ENCODE data around the gene LAMB3. TPM values are rescaled to one million over a fixed set of nuclear protein-coding genes. Genes with fewer than 3 reads are reported as not detected.
A peak's percentile ranks its signal among the peaks of the same experiment; 100 is the strongest.

Gene LAMB3
- total and polyA plus RNA-seq, 2 donors (not counting 1 experiment from before 2014, with no cell fraction given) = 0.33 to 0.37 TPM

GRCh38 chr1:209577346-209577745 is 74.9 kb downstream of the LAMB3 start:
- Histone ChIP-seq H3K9me3 (ENCODE audit: control extremely low read depth in 1 of 3, control insufficient read depth in 2 of 3, insufficient read depth in 1 of 3, low read length in 2 of 3) (no peaks in the 10 kb centered on the region), H3K36me3 (replicated peaks in 1 of 2; ENCODE audit: control extremely low read depth in 1 of 2, control insufficient read depth in 1 of 2, extremely low read depth in 1 of 2, insufficient read depth in 2 of 2, low read length in 1 of 2) (no peaks in the 10 kb centered on the region), H3K79me2 (ENCODE audit: control insufficient read depth, insufficient read depth, low read length) (no peaks in the 10 kb centered on the region), H3K4me1 (ENCODE audit: control insufficient read depth in 2 of 2, insufficient read depth in 2 of 2, low read length in 2 of 2) (no peaks in the 10 kb centered on the region), H4K20me1 (ENCODE audit: control insufficient read depth, insufficient read depth, low read length, poor library complexity, severe bottlenecking) (no peaks in the 10 kb centered on the region), H3K9ac (ENCODE audit: low read length) (no peak overlapping the region), H2AFZ (ENCODE audit: insufficient read depth, low read depth, low read length, poor library complexity, severe bottlenecking) (no peak overlapping the region), H3K27me3 (replicated peaks in 1 of 4; ENCODE audit: control extremely low read depth in 1 of 4, control insufficient read depth in 3 of 4, insufficient read depth in 4 of 4, low read length in 3 of 4) (peaks cover 0 to 4% (median 0%) of the 10 kb centered on the region in 4 experiments), H3K4me2 (replicated peaks; ENCODE audit: low read depth, low read length, poor library complexity, severe bottlenecking) (no peak overlapping the region), H3K27ac (ENCODE audit: low read length in 2 of 2) (no peak overlapping the region), H3K4me3 (ENCODE audit: control extremely low read depth in 1 of 5, extremely low read depth in 1 of 5, insufficient read depth in 1 of 5, low read depth in 2 of 5, low read length in 4 of 5) (no peak overlapping the region)
- WGBS (ENCODE audit: insufficient coverage) = no CpG with 5 or more reads among the region's 3 CpGs
- DNase-seq (no peak), ATAC-seq (ENCODE audit: low read depth) (no peak)
- no peaks in the 10 kb centered on the region for H3K9me3 Mint-ChIP-seq (ENCODE audit: insufficient read depth)
- H3K27ac Mint-ChIP-seq = no peak overlapping the region
- H3K4me1 Mint-ChIP-seq = no peaks in the 10 kb centered on the region
- CTCF ChIA-PET = interaction anchor here (1.0 to 5.8 kb wide), 10 partner anchors 11 to 251 kb away, joined by 3 to 31 read pairs (median 5); partner anchors contain the start of genes LAMB3 and UTP25
- H3K27me3 Mint-ChIP-seq = peaks cover 27% of the 10 kb centered on the region
- TF ChIP-seq CTCF (IDR thresholded peaks at IDR 0.05) = no peak
- no peak for TF ChIP-seq EZH2 (IDR thresholded peaks at IDR 0.05; ENCODE audit: borderline replicate concordance, insufficient read depth, low read depth, low read length, poor library complexity, severe bottlenecking)
- POLR2A ChIA-PET = no interaction called here
- H3K4me3 Mint-ChIP-seq = no peak overlapping the region
- intact Hi-C loops (cut with micrococcal nuclease) = loop anchor here (1.0 kb wide), 1 partner anchor 50 kb away; no protein-coding TSS in a partner anchor

GRCh38 chr1:209576392-209577197 is 75.6 kb downstream of the LAMB3 start:
- Mint-ChIP-seq H3K9me3 (ENCODE audit: insufficient read depth) (no peaks in the 10 kb centered on the region), H3K4me3 (no peak overlapping the region), H3K27ac (no peak overlapping the region), H3K4me1 (no peaks in the 10 kb centered on the region), H3K27me3 (peaks cover 33% of the 10 kb centered on the region)
- H3K79me2 ChIP-seq (ENCODE audit: control insufficient read depth, insufficient read depth, low read length) = no peaks in the 10 kb centered on the region
- no peak overlapping the region for H2AFZ ChIP-seq (ENCODE audit: insufficient read depth, low read depth, low read length, poor library complexity, severe bottlenecking)
- no peaks in the 10 kb centered on the region for H3K36me3 ChIP-seq (replicated peaks in 1 of 2; ENCODE audit: control extremely low read depth in 1 of 2, control insufficient read depth in 1 of 2, extremely low read depth in 1 of 2, insufficient read depth in 2 of 2, low read length in 1 of 2)
- intact Hi-C loops (cut with micrococcal nuclease) = loop anchor here (1.0 kb wide), 3 partner anchors 51 to 171 kb away; no protein-coding TSS in a partner anchor
- H3K27ac ChIP-seq (ENCODE audit: low read length in 2 of 2) = no peak overlapping the region
- peak; percentile 56 for DNase-seq
- peaks cover 0 to 2% (median 0%) of the 10 kb centered on the region in 4 experiments for H3K27me3 ChIP-seq (replicated peaks in 1 of 4; ENCODE audit: control extremely low read depth in 1 of 4, control insufficient read depth in 3 of 4, insufficient read depth in 4 of 4, low read length in 3 of 4)
- no peaks in the 10 kb centered on the region for H3K4me1 ChIP-seq (ENCODE audit: control insufficient read depth in 2 of 2, insufficient read depth in 2 of 2, low read length in 2 of 2)
- POLR2A ChIA-PET = no interaction called here
- TF ChIP-seq EZH2 (IDR thresholded peaks at IDR 0.05; ENCODE audit: borderline replicate concordance, insufficient read depth, low read depth, low read length, poor library complexity, severe bottlenecking) (no peak), CTCF (IDR thresholded peaks at IDR 0.05) (peak; percentile 84)
- CTCF ChIA-PET = interaction anchor here (0.8 to 5.8 kb wide), 12 partner anchors 11 to 251 kb away, joined by 3 to 31 read pairs (median 4); partner anchors contain the start of genes LAMB3 and UTP25
- WGBS (ENCODE audit: insufficient coverage) = 19% methylated on average over 4 of the region's 12 CpGs
- H3K4me3 ChIP-seq (ENCODE audit: control extremely low read depth in 1 of 5, extremely low read depth in 1 of 5, insufficient read depth in 1 of 5, low read depth in 2 of 5, low read length in 4 of 5) = no peak overlapping the region
- no peak overlapping the region for H3K4me2 ChIP-seq (replicated peaks; ENCODE audit: low read depth, low read length, poor library complexity, severe bottlenecking)
- ATAC-seq (ENCODE audit: low read depth) = peak; percentile 51
- H3K9ac ChIP-seq (ENCODE audit: low read length) = no peak overlapping the region
- no peaks in the 10 kb centered on the region for H3K9me3 ChIP-seq (ENCODE audit: control extremely low read depth in 1 of 3, control insufficient read depth in 2 of 3, insufficient read depth in 1 of 3, low read length in 2 of 3)
- no peaks in the 10 kb centered on the region for H4K20me1 ChIP-seq (ENCODE audit: control insufficient read depth, insufficient read depth, low read length, poor library complexity, severe bottlenecking)
